Effector CD8-positive, alpha-beta T cell (primary cell): ENCODE data around the gene PHGDH.
A peak's percentile ranks its signal among the peaks of the same experiment; 100 is the strongest.

Experiments
- DNase-seq: peaks from one replicate; lab custom pipeline; 2025; lab: John Stamatoyannopoulos, UW

The PHGDH gene

GRCh38 chr1:119731741-119732430, 20.2 kb downstream of the PHGDH start:
- no peak for DNase-seq

- DNase-seq, result no peak
Observed at GRCh38 chr1:119732465-119733168, 20.9 kb downstream of the PHGDH start.

GRCh38 chr1:119733754-119734153, 22.0 kb downstream of the PHGDH start:
- no peak for DNase-seq

- no peak for DNase-seq
Observed at GRCh38 chr1:119735217-119735616, 23.5 kb downstream of the PHGDH start.

- no peak for DNase-seq
Observed at GRCh38 chr1:119736649-119737039, 24.9 kb downstream of the PHGDH start.

GRCh38 chr1:119737040-119737682, 25.4 kb downstream of the PHGDH start:
- no peak for DNase-seq

GRCh38 chr1:119738100-119738720, 26.5 kb downstream of the PHGDH start:
- DNase-seq, result no peak

- DNase-seq, result no peak
Observed at GRCh38 chr1:119739150-119739549, 27.4 kb downstream of the PHGDH start.

GRCh38 chr1:119740261-119740660, 28.5 kb downstream of the PHGDH start:
- no peak for DNase-seq

GRCh38 chr1:119740896-119741780, 29.4 kb downstream of the PHGDH start:
- DNase-seq, result no peak

GRCh38 chr1:119742202-119742601, 30.5 kb downstream of the PHGDH start:
- DNase-seq, result no peak

GRCh38 chr1:119742677-119743076, 30.9 kb downstream of the PHGDH start:
- DNase-seq, result no peak

GRCh38 chr1:119743308-119743707, 31.6 kb downstream of the PHGDH start:
- no peak for DNase-seq

GRCh38 chr1:119743776-119744597, 32.3 kb downstream of the PHGDH start:
- peak; percentile 20 for DNase-seq

- no peak for DNase-seq
Observed at GRCh38 chr1:119744598-119744942, 32.8 kb downstream of the PHGDH start.

- no peak for DNase-seq
Observed at GRCh38 chr1:119745034-119745433, 33.3 kb downstream of the PHGDH start.

- DNase-seq, result no peak
Observed at GRCh38 chr1:119747451-119747850, 35.7 kb downstream of the PHGDH start.

- no peak for DNase-seq
Observed at GRCh38 chr1:119748040-119748439, 36.3 kb downstream of the PHGDH start.

- no peak for DNase-seq
Observed at GRCh38 chr1:119752592-119752991, 40.9 kb downstream of the PHGDH start.

- no peak for DNase-seq
Observed at GRCh38 chr1:119758584-119758983, 46.9 kb downstream of the PHGDH start.

GRCh38 chr1:119762409-119762808, 50.7 kb downstream of the PHGDH start:
- no peak for DNase-seq
